COLO829 (cell line): Measurements from ENCODE around the gene KYNU.
"Not testable (repeated sequence)": the region's sequence is repeated elsewhere in the genome, so short reads cannot be mapped to it uniquely, and the experiment has no call there.

Experiments
- DNase-seq: peaks from one replicate; pipeline ENCODE4 v3.0.0; 2012; ENCODE audit warnings: low spot score

KYNU gene

GRCh38 chr2:143029141-143029540, 151.7 kb downstream of the KYNU start:
- no peak for DNase-seq

- no peak for DNase-seq
Observed at GRCh38 chr2:143030127-143030526, 152.7 kb downstream of the KYNU start.

GRCh38 chr2:143034292-143035074, 157.0 kb downstream of the KYNU start:
- DNase-seq, result peak; percentile 64

- no peak for DNase-seq
Observed at GRCh38 chr2:143051465-143051864, 174.0 kb downstream of the KYNU start.

- not testable (repeated sequence) for DNase-seq
Observed at GRCh38 chr2:143053437-143053836, 176.0 kb downstream of the KYNU start.

- DNase-seq, result no peak
Observed at GRCh38 chr2:143056550-143056949, 179.1 kb downstream of the KYNU start.

- DNase-seq, result no peak
Observed at GRCh38 chr2:143058851-143059250, 181.4 kb downstream of the KYNU start.

- DNase-seq, result no peak
Observed at GRCh38 chr2:143063612-143064200, 186.2 kb downstream of the KYNU start.

- DNase-seq, result no peak
Observed at GRCh38 chr2:143068094-143068493, 190.6 kb downstream of the KYNU start.

GRCh38 chr2:143068509-143068908, 191.0 kb downstream of the KYNU start:
- no peak for DNase-seq

- DNase-seq, result no peak
Observed at GRCh38 chr2:143070704-143071103, 193.2 kb downstream of the KYNU start.

- DNase-seq, result no peak
Observed at GRCh38 chr2:143071185-143071876, 193.9 kb downstream of the KYNU start.

GRCh38 chr2:143074913-143075312, 197.4 kb downstream of the KYNU start:
- DNase-seq, result not testable (repeated sequence)

GRCh38 chr2:143075711-143076110, 198.2 kb downstream of the KYNU start:
- no peak for DNase-seq

- no peak for DNase-seq
Observed at GRCh38 chr2:143078104-143078503, 200.6 kb downstream of the KYNU start.

GRCh38 chr2:143081616-143082015, 204.2 kb downstream of the KYNU start:
- no peak for DNase-seq

- DNase-seq, result peak; percentile 62
Observed at GRCh38 chr2:143083636-143084035, 206.2 kb downstream of the KYNU start.

- DNase-seq, result no peak
Observed at GRCh38 chr2:143084462-143084861, 207.0 kb downstream of the KYNU start.

- no peak for DNase-seq
Observed at GRCh38 chr2:143085125-143085784, 207.8 kb downstream of the KYNU start.

- DNase-seq, result no peak
Observed at GRCh38 chr2:143087033-143087432, 209.6 kb downstream of the KYNU start.

GRCh38 chr2:143088388-143088787, 210.9 kb downstream of the KYNU start:
- DNase-seq, result no peak

GRCh38 chr2:143089520-143089919, 212.1 kb downstream of the KYNU start:
- not testable (repeated sequence) for DNase-seq
